IPS DF 4.7 (cell line): Measurements from ENCODE around the gene TMOD1.

Experiments
- DNase-seq: peaks from one replicate; pipeline ENCODE4 v3.0.0-alpha.2; 2013; ENCODE audit warnings: low spot score; ENCODE audit errors: extremely low read depth

Gene TMOD1

DNA sequence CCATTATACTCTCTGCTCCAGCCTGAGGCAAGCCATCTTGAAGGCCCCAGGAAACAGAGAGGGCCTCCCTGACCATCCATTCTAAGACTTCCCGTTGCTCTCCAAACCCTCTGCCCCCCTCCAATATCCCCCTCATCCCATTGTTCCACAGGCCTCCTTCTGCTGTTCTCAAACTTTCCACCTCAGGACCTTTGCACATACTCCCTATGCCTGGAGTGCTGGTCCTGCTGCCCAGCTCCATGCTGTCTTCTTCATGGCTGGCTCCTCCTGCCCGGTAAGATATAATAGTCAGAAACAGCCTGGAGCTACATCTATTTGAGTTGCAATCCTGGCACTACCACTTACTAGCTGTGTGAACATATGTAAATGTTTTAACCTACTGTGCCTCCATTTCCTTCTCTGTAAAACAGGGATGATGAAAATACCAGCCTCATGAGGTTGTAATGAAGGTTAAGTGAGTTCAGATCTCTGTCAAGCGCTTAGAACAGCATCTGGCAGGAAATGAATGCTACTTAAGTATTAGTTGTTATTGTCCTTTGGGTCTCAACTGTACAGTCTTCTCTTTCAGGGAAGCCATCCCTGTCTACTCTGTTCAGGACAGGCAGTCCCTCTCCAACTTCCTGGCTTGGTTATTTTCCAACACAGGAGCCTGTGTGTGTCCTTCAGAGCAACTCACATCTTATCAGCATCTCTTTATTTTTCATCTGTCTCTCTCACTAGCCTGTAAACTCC, 45.8 kb downstream of the TMOD1 start:
- DNase-seq = no peak

DNA sequence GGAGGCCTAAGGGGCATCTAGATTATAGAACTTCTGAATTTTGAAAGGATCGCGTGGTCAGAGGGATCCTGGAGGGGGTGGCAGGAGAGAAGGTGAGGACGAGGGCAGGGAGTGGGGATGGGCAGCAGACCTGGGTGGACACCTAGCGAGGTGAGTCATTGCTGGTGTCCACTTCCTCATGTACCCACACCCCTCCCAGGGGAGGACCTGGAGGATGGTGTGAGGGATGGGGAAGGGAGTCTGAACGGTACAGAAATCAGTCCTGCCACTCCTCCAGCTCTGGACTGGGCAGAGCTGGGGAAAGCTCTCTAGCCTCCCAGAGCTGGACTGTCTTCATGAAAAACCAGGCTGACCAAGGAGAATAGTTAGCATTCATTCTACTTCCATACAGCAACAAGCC, 46.9 kb downstream of the TMOD1 start:
- no peak for DNase-seq

DNA sequence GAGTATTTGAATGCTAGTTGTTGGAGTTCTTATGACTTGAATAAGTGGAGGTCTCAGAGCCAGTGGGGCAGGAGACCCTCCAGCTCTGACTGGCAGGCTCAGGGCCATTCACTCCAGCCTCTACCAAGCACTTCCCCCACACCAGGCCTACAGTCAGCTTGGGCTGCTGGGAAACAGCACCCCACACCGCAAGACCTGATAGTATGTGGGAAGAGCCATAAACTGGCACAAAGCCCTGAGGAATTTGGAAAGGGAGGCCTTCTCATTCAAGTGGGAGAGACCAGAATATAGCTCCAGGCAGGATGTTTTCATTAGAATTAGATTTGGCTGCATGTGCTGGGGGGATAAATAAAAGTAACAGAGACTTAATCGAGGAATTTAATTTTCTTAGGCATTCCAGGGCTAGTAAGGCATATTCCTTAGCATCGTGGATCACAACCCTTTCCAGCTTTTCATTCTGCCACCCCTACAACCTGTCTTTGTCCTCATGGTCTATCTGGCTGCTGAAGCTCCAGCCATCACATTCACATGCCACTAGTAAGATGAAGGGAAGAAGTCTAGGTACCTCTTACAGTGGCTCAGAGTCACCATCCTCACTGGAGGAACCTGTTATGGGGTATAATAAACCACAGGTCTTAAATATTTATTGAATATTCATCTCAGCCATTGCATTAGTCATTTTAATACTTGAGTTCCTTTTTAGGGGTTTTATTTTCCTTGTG, 47.5 kb downstream of the TMOD1 start:
- no peak for DNase-seq

DNA sequence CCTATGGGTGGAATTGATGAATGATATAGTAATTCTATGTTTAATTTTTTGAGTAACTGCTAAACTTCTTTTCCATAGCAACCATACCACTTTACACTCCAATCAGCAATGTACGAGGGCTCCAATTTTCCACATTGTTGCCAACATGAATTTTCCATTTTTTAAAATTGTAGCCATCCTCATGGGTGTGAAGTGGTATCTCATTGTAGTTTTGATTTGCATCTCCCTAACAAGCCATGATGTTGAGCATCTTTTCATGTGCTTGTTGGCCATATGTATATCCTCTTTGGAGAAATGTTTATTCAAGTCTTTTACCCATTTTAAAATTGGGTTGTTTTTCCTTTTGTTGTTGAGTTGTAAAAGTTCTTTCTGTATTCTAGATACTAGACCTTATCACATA, 48.9 kb downstream of the TMOD1 start:
- no peak for DNase-seq

GRCh38 chr9:97551308-97551707, 49.8 kb downstream of the TMOD1 start:
- no peak for DNase-seq

DNA sequence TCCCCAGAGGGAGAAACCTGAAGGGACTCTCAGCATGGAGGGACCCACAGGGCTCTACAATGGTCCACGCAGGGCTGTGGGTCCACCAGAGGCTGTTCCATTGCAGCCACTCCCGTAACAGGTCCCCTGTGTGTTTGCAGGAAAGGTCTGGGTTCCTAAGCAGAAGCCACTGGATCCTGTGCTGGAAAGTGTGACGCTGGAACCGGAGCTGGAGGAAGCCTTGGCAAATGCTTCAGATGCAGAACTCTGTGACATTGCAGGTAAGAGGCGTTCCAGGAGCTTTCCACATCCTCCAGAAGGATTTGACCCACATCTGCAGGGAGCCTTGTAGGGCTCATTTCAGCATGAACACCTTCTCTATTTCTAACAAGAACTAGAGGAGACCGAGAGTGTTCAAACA, 51.7 kb downstream of the TMOD1 start:
- no peak for DNase-seq

DNA sequence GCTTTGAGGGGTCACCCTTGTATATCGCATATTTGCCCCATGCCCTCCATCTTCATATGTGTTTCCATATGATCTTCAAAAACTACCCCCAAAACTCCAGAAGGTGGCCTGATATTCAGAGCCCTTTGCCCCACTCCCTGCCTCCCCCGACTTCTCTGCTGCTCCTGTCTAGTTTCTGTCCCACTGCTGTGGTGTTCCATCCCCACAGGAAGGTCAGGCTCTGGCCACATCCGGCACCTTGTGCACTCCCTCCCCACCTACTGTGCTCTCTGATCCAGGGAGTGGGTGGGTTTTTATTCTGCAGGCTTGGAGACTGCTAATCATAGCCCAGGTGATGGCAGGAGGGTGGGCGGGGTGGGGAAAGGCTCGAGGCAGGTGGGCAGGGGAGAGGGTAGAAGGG, 52.4 kb downstream of the TMOD1 start:
- no peak for DNase-seq

- DNase-seq = no peak
Observed at GRCh38 chr9:97554566-97555075, 53.2 kb downstream of the TMOD1 start.

- no peak for DNase-seq
Observed at GRCh38 chr9:97555164-97555563, 53.7 kb downstream of the TMOD1 start.

GRCh38 chr9:97556036-97556720, 54.7 kb downstream of the TMOD1 start:
- DNase-seq = no peak

DNA sequence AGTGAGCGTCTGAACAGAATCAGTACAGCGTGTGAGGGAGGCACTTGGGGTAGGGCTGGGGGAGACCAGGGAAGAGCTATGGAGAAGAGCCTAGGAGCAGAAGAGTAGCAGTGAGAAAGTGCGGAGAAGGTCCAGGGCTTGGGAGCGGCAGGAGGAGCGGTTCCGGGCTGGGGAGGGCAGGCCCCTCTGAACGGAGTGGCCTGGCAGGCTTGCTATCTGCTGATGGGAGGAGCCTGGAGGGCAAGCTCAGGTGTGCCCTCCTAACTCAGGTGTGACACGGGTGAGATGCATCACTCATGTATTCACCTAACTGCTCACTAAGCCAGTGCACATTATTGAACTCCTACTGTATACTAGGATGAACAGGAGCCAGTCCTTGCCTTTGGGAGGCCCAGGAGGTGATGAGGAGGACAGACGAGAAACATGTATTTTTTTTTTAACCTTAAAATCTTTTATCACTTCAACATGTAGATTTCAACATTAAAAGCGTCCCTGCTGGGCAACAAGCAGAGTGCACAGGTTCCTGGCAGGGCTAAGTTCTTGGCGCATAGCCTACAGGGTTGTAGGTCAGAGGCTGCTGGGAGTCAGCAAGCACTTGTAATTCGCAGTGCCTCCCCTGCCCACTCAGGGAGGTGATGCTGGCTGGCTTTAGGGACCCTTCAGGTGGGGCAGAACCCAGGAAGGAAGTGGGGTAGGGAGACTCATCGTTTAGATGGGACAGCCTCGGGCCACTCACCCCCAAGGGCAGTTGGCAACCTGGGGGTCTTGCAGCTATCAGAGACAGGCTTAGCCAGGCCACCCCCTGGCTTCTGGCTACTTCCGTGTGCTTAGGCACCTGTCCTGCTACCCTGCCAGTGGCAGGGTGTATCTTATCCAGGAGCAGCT, 55.5 kb downstream of the TMOD1 start:
- no peak for DNase-seq

DNA sequence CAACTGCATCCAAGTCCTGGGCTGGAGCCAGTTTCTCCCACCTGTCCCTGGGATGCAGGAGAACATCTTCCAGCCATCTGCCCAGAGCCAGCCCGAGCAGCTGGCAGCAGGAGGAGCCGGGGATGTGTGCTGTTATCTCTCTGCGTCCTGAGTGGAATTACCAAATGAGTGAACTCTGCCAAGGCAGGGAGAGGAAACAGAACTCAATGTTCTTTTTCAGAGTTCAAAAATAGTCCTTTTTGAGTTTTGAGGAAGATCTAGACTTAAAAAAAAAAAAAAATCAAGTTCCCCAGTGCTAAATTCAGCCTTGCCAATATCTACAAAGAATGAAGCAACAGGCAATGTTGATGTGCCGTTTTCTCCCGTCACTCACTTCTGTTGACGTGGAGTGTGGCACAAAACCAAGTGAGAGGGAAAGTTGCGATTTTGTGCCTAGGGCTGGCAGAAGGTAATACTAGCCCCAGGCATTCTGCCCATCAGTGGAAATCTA, 56.2 kb downstream of the TMOD1 start:
- no peak for DNase-seq

- DNase-seq = no peak
Observed at GRCh38 chr9:97558701-97559101, 57.2 kb downstream of the TMOD1 start.

- no peak for DNase-seq
Observed at GRCh38 chr9:97559111-97559514, 57.6 kb downstream of the TMOD1 start.

- DNase-seq = no peak
Observed at GRCh38 chr9:97560154-97560553, 58.7 kb downstream of the TMOD1 start.

DNA sequence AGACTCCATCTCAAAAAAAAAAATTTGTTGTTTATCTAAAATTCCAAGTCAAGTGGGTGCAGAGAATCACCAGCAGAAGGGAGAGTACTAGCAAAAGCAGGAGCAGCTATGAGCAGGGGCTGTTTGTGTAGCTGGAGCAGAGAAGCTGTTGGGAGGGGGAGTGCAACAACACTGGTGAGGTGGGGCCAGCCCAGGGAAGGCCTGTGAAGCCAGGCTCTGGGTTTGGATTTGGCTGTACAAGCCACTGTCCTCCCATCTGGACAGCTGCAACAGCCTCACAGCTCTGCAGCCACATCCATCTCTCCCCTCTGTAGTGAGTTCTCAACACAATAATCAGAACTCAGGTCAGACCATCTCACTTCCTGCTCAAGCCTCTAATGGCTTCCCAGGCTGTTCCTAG, 59.4 kb downstream of the TMOD1 start:
- no peak for DNase-seq

DNA sequence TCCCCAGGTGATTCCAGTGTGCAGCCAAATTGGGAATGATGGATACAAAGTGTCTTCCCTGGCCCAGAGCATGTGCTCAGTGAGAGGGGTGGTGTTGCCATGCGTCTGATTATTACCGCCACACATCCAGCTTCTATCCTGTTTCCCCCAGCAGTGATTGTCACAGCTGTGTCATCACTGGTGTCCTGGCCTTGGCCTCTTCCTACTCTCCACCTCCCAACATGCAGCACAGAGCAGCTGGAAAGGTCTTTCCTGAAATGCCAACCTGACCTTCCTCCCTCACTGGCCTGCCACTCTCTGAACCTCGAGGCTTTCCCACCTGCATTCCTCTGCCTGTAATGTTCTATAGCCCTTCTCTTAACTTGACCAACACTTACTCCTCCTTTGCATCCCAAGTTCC, 60.0 kb downstream of the TMOD1 start:
- DNase-seq = no peak

DNA sequence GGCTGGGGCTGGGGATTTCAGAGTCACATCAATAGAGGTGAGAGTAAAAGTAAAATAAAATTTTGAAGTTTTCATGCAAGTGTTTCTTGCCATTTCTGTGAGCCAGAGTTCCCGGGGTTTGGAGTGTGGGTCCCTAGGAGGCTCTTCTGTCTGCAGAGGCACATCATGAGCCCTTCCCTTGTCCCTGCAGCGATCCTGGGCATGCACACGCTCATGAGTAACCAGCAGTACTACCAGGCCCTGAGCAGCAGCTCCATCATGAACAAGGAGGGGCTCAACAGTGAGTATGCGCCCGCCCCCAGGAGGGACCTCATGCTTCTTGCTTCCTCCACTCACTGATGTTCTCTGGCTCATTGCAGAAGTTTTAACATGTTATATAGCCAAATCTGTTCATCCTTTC, 61.1 kb downstream of the TMOD1 start:
- no peak for DNase-seq

DNA sequence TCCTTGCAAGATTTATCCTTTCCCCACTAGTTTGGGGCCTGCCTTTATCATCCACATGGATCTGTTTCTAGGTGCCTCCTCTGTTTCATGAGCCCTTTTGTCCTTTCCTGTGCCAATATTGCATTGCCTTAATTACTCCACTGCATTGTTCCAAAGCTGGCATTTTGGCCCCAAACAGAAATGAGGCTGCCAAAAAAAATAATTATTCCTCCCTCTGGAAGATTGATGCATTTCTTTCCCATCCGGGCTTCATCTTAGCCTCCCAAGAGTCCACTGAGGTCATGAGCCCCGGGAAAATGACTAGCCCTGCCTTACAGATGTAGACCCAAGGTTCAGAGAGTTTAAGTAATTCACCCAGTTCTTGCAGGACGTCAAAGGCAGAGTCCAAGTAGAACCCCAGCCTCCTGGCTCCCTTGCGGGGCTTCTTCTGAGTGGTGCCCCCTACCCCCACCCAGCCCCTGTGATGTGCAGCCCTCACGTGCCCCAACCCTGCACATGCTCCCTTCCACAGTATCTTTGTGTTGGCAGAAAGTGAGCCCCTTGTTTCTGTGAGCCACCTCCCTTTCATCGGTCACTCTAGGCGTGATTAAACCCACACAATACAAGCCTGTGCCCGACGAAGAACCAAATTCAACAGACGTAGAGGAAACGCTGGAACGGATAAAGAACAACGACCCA, 62.1 kb downstream of the TMOD1 start:
- no peak for DNase-seq

DNA sequence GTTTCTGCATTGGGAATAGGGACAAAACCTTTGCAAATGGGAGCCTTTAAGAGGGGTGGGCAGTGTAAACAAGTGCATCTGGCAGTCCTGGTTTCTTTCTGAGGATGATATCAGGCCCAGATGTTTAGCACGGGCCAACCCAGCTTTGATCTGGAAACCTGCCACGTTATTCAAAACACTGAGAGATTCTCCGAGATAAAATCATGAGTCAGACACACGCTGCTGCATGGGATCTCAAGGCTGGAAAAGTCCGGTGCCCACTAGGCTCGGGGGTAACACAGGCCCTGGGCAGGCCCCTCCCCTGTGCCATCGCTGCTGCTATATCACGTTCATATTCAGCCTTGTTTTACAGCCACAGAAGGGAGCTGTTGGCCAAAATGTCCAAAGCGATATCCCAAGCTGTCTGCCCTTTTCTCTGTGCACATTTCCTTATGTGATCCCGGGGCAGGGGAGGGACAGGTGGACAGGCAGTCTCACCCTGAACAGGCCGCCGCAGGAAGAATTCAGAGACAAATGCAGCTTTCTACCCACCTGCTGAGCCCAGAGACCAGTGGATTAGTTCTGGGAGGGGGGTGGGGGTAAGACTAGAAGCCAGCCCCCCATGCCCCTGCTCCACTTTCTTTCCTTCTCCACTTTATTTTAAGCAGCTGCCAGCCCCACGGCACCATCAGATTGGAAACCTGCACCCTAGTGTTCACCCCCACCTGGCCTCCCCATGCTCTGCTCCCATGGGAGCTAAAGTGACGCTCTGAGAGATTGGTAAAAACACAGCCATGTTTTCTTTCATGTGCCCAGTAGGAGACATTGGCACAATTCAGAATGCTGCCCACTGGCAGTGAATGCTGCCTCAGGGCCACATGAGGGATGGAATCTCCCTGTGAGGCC, 63.1 kb downstream of the TMOD1 start:
- no peak for DNase-seq
